Fibroblast of skin of back (primary cell): Measurements from ENCODE around the gene IFIH1. TPM values are rescaled to one million over a fixed set of nuclear protein-coding genes. Genes with fewer than 3 reads are reported as not detected.

ENCODE experiments used
- DNase-seq: peaks from one replicate; pipeline ENCODE4 v3.0.0-alpha.2; 2013
- polyA plus RNA-seq, 2 experiments: library from polyadenylated mRNA; unstranded; fragments of 120-200 nt; gene quantifications; one replicate each; pipeline ENCODE4 v1.2.1, GENCODE V29; 2013; ENCODE audit not compliant: insufficient read length in 2 of 2

The IFIH1 gene
- polyA plus RNA-seq (2013, experiment 1 of 2; ENCODE audit: insufficient read length), result 0.62 TPM
- polyA plus RNA-seq (2013, experiment 2 of 2; ENCODE audit: insufficient read length), result 1.3 TPM

DNA sequence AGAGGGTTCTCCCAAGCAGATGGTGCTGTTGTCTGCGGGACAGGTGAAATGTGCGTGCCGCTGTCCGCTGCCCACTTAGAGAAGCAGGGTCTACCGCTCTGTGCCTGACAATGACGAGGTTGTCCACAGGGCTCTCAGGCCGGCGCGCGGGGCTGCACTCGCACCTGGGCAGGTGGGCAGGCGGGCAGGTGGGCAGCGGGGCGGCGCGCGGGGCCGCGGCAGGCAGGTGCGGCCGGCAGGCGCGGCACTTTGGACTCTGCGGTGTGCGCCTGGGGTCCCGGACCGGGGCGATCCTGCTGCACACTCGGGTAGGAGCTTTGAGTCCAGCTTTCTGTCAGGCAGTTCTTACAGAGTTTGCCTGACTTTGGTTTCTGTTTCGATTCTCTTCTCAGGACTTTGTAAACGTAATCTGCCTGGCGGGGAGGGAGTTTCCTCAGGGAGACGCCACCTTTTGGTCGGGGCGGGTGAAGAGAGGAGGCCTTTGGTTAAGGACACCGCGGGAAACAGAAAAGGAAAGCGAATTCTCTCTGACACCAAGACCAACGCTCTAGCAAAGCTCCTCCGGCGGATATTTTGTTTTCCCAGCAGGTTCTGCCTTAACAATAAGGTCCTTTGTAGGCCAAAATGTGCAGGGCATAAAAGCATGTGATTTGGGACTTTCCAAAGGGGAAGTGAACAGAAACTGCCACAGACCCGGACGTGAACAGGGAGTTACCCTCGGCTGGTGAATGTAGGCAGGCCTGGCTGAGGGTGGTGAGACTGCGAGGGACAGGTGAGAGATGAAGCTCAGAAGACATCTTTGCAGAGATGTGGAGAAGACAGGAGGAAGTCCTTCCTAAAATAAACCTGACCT, at the start of gene IFIH1:
TSS of gene IFIH1 (minus strand) at position 357 of the 853 bp plus-strand sequence. CDS start 377 bp downstream, outside the sequence.
- DNase-seq, result peak; percentile 86

DNA sequence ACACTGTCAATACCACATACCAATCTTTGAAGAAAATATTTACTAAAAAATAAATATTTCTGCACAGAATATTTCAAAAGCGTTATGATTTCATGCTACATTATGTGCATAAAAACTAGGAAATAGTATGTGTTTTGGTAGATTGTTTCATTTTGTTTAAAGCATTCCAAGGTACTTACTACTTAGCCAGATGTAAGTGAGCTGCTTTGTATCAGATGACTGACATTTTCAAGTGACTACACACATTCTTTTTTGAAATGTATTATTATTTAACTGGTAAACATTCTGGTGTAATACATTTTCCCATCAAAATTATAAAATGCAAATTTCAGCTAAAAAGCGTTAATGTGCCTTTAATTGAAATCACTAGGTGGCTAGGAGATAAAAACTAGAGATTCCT, 46.9 kb upstream of the IFIH1 start:
- no peak for DNase-seq

DNA sequence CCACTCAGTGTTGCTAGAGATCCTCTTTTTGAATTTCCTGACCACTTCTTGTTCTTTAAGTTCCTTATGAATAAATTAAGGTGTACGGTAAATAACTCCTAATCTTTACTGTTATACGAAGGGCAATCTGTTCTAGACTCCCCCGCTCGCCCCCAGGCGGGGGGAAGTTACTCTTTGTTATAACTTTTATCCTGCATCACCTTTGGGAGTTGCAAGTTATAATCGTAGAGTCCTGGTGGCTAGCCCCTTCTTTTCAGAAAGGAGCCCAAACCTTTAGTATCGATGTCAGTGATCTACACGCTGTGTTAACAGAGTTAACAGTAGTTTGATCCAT, 26.1 kb upstream of the IFIH1 start:
- DNase-seq, result no peak

DNA sequence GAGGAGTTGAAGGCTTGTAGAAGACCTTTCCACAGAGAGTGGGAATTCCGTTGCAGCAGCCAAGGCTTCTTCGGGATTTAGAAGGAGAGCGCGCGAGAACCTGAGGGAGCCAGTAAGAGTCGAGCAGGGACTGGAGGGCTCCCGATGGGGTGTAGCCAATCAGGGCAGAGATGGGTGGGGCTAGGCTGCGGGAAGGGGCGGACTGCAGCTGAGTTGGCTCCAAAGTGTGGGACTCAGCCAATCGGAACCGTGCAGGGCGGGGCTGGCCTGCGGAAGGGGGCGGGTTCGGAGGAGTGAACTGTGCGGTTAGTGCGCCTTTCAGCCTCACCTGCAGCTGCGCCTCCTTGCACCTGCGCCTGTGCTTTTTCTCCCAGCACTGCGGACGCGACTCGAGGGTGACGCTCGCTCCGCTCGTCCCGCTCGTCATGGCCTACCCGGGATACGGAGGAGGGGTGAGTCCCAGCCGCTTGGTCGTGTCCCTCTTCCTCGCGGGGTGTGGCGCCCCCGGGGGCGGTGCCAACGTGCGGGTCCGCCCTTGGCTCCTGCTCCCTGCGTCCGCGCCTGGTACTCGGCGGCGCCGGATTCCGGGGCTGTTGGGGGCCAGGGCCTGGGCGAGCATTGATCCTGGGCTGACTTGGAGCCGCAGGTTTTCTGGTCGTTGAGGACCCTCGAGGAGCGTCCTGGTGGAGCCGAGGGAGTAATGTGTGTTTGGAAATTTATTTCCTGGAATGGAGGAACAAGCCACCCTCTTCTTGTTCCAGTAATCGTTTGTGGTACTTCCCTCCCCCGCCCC, 25.5 kb upstream of the IFIH1 start, which contains the start of gene GCA:
TSS of gene GCA (plus strand) at position 309 of the 793 bp plus-strand sequence. CDS start at position 426, 117 bp downstream.
- peak; percentile 93 for DNase-seq

DNA sequence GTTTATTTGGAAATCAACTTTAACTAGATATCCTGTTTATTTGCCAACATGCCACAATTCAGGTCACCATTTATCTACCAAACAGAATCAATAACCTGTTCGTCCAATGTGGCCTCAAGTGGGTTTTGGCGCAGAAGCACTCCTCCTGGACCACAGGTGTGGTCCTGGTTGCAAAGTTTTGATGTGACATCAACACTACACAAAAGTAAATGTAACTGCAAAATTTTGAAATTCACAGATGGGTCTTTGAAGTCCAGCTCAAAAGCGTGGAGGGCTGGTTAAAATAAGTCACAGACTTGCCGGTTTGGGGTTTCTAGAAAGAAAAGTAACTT, 25.0 kb upstream of the IFIH1 start:
- DNase-seq, result no peak

DNA sequence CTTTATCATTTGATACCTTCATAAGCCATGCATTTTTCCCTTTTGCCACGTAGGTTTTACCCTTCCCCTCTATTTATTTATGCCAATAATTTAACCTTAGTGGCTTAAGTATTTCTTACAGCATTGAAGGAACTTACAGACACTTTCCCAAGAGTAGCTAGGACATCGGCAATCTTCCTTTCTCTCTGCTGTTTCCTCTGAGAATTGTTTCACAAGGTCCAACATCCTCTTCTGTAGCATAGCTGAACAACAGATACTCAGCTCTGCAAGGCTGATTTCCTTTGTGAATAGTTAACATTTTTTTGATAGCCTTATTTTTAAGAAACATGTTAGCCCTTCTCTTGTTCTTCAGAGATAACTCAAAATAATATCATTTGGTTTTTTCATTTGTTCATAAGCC, 24.4 kb upstream of the IFIH1 start:
- DNase-seq, result no peak

DNA sequence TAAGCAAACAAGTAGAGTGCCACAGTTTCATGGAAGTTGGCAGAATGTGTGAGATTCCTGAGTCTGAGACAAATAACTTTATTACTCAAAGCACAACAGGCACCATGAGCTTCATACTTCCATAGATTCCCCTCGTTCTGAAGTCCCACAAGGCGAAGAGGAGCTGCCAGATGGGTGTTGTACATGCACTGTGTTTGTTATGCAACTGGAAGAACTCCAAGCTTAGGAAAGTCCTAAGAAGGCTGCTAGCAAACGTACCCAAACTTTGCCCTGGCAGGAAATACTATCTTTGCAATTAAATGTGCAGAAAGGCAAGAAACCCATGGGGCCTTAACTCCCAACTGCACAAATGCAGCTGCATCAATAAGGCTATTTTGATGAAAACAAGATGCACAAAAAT, 23.8 kb upstream of the IFIH1 start:
- DNase-seq, result no peak

DNA sequence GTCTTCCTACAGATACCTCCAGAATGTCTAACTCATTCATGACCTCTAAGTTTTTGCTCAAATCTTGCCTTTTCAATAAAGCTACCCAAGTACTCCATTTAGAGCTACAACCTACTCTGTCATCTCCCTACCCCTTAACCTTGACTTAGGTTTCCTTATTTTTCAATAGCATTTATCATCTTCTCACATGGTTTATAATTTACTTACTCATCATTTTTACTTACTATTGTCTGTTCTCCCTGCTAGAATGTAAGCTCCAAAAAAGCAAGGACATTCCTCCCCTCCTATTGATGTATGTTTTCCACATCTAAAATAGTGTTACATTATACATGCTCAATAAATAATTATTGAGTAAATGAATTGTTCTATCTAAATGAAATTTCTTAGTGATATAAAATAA, 22.3 kb upstream of the IFIH1 start:
- no peak for DNase-seq

DNA sequence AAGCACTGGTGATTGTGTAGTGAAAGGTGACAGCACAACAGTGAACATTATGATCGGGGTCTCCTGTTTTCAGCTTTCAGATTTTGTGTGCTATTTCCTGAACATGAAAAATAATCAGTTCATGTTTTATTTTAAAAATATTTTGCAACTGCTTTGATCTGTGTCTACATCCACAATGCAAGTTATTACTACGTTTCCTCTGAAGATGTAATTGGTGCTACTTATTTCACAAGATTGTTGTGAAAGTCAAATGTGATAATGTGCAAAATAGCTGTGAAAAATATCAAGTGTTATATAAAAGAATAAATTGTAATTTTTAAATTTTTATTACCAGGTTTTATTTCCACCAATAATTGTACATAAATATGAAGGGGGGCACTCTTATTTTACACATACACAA, 19.4 kb upstream of the IFIH1 start:
- DNase-seq, result no peak

DNA sequence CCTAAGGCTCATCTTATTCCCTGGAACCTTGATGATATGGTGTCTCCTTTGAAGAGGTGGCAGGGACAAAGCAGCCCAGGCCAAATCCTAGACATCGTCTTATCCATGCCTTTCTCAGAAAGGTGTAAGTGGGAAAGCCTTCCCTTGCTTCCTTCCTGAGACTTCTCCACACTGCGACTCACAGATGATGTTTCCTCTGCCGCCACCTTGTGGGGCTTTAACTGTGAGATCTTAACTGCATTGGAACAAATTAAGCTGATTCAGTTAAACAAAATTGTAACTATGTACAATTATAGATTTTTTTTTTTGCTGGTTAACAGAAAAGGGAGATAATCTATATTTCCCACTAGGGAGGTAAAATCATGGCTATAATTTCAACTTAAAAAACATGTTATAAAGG, 15.5 kb upstream of the IFIH1 start:
- peak; percentile 37 for DNase-seq

DNA sequence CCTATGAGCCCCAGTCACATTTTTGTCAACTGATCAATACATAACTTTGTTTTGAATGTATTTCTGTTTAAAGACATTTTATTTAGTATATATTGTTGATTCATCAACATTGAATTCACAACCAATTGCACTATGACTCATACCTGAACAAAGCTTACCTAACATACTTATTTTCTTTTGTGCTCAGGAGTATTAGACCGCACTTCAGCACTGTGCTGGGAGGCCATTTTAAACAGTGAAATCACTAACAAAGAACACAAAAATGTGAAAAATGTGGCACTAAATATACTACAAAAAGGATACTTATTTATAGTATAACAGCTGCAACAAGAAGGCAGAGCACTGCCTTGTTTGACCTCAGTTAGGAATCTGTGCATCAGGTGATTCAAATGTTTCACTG, 12.4 kb upstream of the IFIH1 start:
- DNase-seq, result no peak

DNA sequence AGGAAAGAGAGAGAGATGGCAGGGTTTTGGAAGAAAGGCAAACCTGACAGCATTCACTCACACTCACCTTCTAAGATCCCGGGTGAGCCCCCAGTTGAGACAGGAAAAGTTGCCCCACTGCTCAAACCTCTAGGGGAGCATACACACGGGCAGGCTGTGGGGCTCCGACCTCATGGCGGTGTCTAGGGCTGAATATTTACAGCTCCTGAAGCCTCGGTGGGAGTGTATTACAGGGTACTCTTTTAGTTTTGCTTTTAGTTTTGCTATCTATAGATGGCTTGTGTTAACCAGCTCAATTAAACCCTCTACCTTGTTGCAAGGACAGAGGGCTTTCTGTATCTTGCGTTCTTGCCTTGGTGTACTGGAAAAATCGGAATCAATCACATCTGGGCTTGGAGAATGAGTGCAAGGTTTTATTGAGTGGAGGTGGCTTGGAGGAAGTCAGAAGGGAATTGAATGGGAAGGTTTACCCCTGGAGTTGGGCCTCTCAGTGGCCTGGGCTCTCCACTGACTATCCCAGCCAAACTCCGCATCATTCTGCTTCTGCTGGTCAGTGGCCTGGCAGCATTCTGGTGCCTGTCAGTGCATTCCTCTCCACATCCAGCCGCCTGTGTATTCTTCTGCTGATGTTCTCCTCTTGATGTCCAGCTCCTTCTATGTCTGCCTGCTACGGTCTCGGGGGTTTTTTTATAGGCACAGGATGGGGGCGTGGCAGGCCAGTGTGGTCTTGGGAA, 10.1 kb upstream of the IFIH1 start:
- DNase-seq, result no peak

DNA sequence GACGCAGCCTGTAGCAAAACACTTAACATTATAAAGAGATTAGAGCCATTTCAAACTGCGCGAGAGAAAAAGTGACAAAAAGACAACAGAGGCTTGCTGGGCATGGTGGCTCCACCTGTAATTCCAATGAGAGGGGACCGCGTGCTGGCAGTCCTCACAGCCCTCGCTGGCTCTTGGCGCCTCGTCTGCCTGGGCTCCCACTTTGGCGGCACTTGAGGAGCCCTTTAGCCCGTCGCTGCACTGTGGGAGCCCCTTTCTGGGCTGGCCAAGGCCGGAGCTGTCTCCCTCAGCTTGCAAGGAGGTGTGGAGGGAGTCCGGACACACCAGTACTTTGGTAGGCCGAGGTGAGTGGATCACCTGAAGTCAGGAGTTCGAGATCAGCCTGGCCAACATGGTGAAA, 9.3 kb upstream of the IFIH1 start:
- DNase-seq, result no peak

DNA sequence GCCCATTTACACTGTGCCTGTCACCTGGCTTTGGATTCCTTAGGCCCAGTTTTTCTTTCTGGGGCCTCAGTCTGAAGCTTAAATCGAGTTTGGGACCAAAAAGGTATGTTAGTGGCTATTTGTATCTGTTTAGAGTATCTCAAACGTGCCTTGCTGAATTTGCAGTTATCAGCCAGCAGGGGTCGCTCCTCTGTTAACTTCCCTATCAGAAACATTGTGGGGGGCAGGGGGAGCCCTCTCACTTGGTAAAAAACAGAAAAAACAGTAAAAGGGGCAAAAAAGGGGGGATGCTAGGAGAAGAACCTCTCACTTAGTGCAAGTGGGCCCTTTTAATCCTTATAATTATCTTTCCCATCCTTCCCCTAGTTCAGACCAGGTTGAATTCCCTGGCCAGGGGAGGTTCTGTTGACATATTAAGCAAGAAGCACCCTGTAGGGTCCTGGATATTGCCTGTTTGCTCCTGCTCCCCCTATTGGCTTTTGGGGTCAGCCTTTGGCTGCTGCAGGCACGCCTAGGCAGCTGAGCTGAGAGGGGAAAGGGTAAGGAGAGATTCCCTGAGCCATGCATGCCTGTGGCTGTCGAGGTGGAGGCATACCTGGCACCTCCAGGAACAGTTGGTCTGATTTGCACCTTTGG, 8.8 kb upstream of the IFIH1 start:
- no peak for DNase-seq

DNA sequence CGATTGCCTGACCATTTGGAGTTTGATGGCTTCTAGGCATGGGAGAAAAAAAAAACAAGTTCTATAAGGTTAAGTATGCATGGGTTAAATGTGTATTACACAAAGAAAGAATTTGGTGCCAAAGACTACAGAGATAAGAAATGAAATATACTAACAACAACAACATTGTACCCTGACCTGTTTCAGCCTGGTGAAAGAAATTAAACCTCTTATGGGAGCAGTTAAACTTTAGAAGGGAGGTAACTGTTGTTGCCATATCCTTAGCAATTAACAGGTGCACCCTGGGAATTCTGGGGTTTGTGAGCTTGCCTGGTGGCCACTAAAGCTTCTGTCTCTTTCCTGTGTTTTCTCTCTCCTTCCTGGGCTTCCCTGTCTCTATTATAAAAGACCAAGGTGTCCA, 6.5 kb upstream of the IFIH1 start:
- DNase-seq, result no peak

DNA sequence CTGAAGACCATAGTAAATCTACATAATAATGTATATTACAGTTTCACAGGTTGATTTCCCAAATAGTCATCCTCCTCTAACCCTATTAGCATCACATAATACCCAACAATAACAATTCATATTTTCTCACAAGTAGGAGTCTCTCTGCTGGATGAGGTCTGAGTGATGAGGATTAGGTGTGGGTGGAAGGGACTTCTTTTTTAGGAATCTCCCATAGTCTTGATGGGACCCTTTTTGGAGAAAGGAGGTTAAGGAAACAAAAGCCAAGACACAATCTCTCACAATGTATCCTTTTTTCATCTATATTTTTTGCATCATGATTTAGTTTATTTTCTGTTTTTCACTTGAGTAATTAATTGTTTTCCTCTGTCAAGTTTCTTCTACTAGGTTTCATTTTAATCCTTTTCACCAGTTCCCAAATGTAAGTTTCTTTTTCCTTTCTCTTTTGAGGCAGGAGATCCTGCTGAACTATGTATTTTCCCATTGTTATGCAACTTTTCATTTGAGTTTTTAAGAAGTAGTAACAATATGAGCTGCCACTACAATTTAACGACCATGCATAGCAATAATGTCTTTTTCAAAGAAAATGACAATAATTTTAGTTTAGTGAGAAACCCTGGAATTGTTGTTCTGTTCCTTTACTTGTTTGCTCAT, 2.5 kb upstream of the IFIH1 start:
- no peak for DNase-seq

DNA sequence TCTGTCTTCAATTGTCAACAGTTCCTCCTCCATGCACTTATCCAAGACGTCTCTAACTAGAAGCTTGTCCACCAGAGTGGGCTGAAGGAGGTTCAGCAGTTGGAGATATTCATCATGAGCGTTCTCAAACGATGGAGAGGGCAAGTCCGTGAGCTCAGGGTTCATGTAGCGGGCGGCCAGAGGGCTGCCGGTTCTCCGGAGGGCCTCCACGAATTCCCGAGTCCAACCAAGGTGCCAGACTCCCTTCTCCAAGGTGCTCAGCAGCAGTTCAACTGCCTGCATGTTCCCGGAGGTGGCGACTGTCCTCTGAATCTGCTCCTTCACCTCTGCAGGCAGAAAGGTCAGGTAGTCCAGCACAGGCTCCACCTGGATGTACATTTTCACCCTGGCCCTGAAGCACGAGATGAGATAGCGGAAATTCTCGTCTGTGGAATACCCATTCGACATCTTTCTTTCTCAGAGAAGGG, 590 bp downstream of the IFIH1 start:
- no peak for DNase-seq

DNA sequence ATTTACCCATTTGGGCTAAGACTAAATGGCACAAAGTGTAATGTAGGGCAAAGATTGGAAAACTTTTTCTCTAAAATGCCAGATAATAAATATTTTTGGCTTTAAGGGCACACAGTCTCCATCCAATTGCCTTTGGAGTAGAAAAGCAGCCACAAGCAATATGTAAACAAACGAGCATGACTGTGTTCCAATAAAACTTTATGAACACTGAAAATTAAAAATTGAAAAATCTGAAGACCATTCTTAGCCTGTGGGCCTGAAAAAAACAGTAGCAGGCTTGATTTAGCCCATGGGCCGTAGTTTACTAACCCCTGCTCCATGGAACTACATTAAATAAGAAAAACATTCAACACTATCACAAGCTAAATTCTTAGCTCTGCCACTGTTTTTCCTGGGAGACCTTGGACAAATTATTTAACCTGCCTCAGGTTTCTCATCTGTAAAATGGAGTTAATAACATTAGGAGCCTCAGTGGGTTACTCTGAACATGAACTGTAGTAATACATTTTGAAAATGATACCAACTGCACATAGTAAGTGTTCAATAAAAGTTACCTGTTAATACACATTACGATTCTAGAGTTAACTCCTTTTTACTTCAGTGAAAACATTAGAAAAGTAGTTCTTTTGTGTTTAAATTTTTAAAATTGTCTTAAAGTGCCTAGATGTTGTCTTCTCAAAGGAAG, 1.3 kb downstream of the IFIH1 start:
- no peak for DNase-seq

DNA sequence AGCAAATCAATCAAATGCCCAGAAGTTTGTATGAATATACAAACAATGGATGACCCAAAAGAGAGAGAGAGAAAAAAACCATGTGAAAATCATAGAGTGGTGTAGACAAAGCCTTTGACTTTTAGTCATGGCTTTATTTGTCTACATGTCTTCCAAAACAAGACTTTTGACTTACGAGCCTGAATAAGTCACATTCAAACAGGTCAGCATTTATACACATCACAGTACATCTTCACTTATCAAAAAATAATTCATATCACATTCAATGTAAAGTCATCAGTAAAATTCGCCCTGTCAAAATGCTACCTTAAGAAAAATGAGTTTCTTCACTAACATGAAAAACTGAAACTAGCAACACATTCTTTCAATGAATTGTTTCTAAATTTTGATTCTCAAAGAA, 1.9 kb downstream of the IFIH1 start:
- DNase-seq, result no peak

DNA sequence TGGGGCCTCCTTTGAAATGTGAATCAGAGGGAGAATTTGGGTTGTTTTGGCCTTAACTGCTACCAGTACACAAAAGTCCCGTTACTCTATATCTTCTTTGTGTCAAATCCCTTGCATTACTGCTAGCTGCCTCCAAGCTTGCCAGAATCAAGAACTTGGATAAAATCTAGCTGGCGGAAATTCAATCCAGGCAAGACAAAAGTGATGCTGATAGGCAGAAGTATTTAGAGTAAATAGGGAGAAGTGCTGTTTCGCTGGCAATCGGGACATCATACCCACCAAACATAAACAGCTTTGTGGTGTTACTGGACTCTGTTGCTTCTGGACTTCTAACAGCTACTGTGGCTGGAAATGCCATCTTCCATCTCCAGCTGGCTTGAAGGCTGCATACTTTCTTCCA, 2.5 kb downstream of the IFIH1 start:
- no peak for DNase-seq

DNA sequence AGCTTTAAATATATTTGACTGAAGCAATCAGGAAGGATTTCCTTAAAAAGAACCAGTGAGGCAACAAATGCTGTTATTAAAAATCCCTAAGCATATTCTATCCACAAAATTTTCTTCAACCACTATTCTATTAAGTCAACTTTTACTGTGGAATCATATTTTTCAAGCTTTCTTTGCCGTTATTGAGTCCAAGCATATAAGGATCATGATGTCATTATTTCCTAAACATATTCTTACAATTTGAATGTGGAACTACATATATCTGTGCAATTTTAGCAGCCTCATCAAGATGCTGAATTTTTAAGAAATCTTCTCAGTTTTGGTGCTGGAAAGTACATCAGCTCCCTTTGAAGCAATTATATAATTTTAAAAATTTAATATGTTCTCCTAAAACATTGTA, 5.6 kb downstream of the IFIH1 start:
- DNase-seq, result no peak
